Measurements from ENCODE around the gene MALL. TPM values are rescaled to one million over a fixed set of nuclear protein-coding genes. Genes with fewer than 3 reads are reported as not detected.
"Not testable (repeated sequence)": the region's sequence is repeated elsewhere in the genome, so short reads cannot be mapped to it uniquely, and the experiment has no call there.

Gene MALL
- polyA plus RNA-seq, 1 experiment = 2.4 TPM

- no peak for TF ChIP-seq CTCF (IDR thresholded peaks at IDR 0.05; ENCODE audit: insufficient read depth, low read depth, low read length)
- Histone ChIP-seq H3K4me3 (ENCODE audit: low read depth, low read length) (no peak overlapping the region), H3K27me3 (ENCODE audit: control insufficient read depth, insufficient read depth, low read length) (no peaks in the 10 kb centered on the region), H3K36me3 (ENCODE audit: control insufficient read depth, insufficient read depth, low read length) (no peaks in the 10 kb centered on the region)
- CTCF ChIA-PET = no interaction called here
- no peak for DNase-seq (ENCODE audit: low read depth)
- POLR2A ChIA-PET = no interaction called here
Measured at GRCh38 chr2:110100480-110100879, 15.1 kb downstream of the MALL start.

GRCh38 chr2:110099471-110100225 is 16.0 kb downstream of the MALL start:
- DNase-seq (ENCODE audit: low read depth) = no peak
- Histone ChIP-seq H3K4me3 (ENCODE audit: low read depth, low read length) (no peak overlapping the region), H3K36me3 (ENCODE audit: control insufficient read depth, insufficient read depth, low read length) (no peaks in the 10 kb centered on the region), H3K27me3 (ENCODE audit: control insufficient read depth, insufficient read depth, low read length) (no peaks in the 10 kb centered on the region)
- CTCF ChIA-PET = interaction anchor here (1.4 kb wide), 1 partner anchor 17 kb away, joined by 3 read pairs; no protein-coding TSS in a partner anchor
- POLR2A ChIA-PET = no interaction called here
- TF ChIP-seq CTCF (IDR thresholded peaks at IDR 0.05; ENCODE audit: insufficient read depth, low read depth, low read length) = no peak

- POLR2A ChIA-PET = no interaction called here
- no peak overlapping the region for H3K4me3 ChIP-seq (ENCODE audit: low read depth, low read length)
- H3K27me3 ChIP-seq (ENCODE audit: control insufficient read depth, insufficient read depth, low read length) = no peaks in the 10 kb centered on the region
- no peaks in the 10 kb centered on the region for H3K36me3 ChIP-seq (ENCODE audit: control insufficient read depth, insufficient read depth, low read length)
- CTCF ChIA-PET = interaction anchor here (1.4 kb wide), 1 partner anchor 17 kb away, joined by 3 read pairs; no protein-coding TSS in a partner anchor
- no peak for DNase-seq (ENCODE audit: low read depth)
- no peak for TF ChIP-seq CTCF (IDR thresholded peaks at IDR 0.05; ENCODE audit: insufficient read depth, low read depth, low read length)
Measured at GRCh38 chr2:110099038-110099425, 16.6 kb downstream of the MALL start.

- H3K27me3 ChIP-seq (ENCODE audit: control insufficient read depth, insufficient read depth, low read length) = no peaks in the 10 kb centered on the region
- no peaks in the 10 kb centered on the region for H3K36me3 ChIP-seq (ENCODE audit: control insufficient read depth, insufficient read depth, low read length)
- no peak for TF ChIP-seq CTCF (IDR thresholded peaks at IDR 0.05; ENCODE audit: insufficient read depth, low read depth, low read length)
- no peak overlapping the region for H3K4me3 ChIP-seq (ENCODE audit: low read depth, low read length)
- CTCF ChIA-PET = no interaction called here
- POLR2A ChIA-PET = no interaction called here
- no peak for DNase-seq (ENCODE audit: low read depth)
Measured at GRCh38 chr2:110097506-110098220, 18.0 kb downstream of the MALL start.

- no peak for DNase-seq (ENCODE audit: low read depth)
- no peak for TF ChIP-seq CTCF (IDR thresholded peaks at IDR 0.05; ENCODE audit: insufficient read depth, low read depth, low read length)
- no peaks in the 10 kb centered on the region for H3K36me3 ChIP-seq (ENCODE audit: control insufficient read depth, insufficient read depth, low read length)
- CTCF ChIA-PET = no interaction called here
- H3K27me3 ChIP-seq (ENCODE audit: control insufficient read depth, insufficient read depth, low read length) = no peaks in the 10 kb centered on the region
- H3K4me3 ChIP-seq (ENCODE audit: low read depth, low read length) = no peak overlapping the region
- POLR2A ChIA-PET = no interaction called here
Measured at GRCh38 chr2:110095994-110096633, 19.5 kb downstream of the MALL start.

- CTCF ChIA-PET; H3K4me3 ChIP-seq (ENCODE audit: low read depth, low read length); POLR2A ChIA-PET; DNase-seq (ENCODE audit: low read depth); H3K36me3 ChIP-seq (ENCODE audit: control insufficient read depth, insufficient read depth, low read length); H3K27me3 ChIP-seq (ENCODE audit: control insufficient read depth, insufficient read depth, low read length): not testable (repeated sequence)
Measured at GRCh38 chr2:110094884-110095534, 20.6 kb downstream of the MALL start.

GRCh38 chr2:110093924-110094323 is 21.7 kb downstream of the MALL start:
- H3K27me3 ChIP-seq (ENCODE audit: control insufficient read depth, insufficient read depth, low read length); H3K36me3 ChIP-seq (ENCODE audit: control insufficient read depth, insufficient read depth, low read length); CTCF ChIA-PET; H3K4me3 ChIP-seq (ENCODE audit: low read depth, low read length); DNase-seq (ENCODE audit: low read depth); POLR2A ChIA-PET: not testable (repeated sequence)
